HepG2 (cell line): ENCODE data around the gene IFT122. TPM values are rescaled to one million over a fixed set of nuclear protein-coding genes. Genes with fewer than 3 reads are reported as not detected.

ENCODE experiments used
- ATAC-seq: fragments of 200-7000 bp; cut with Tn5 transposase; 3 replicates; pipeline ENCODE4 v1.9.1; 2020; ENCODE audit warnings: mild to moderate bottlenecking, moderate library complexity
- BruUV-seq: library from RNA; stranded (reverse); fragments of 400-500 nt; replicated peaks from 2 replicates; lab custom pipeline; 2021; lab: Mats Ljungman, UMichigan
- CTCF ChIA-PET: fragments of 300-600 bp; formaldehyde crosslinking; extraction: SDS; loops from one replicate; lab custom pipeline; 2021; ENCODE audit warnings: low total read pairs, inconsistent platforms, low intra/inter-chr PET ratio; lab: Yijun Ruan, JAX
- POLR2A ChIA-PET: fragments of 350-600 bp; sonication (Branson Sonifier 250); formaldehyde crosslinking; loops from one replicate; lab custom pipeline; 2020; ENCODE audit warnings: antibody characterized with exemption, inconsistent platforms; lab: Yijun Ruan, JAX
- DNase-seq: peaks from one replicate; pipeline ENCODE4 v3.0.0-alpha.2; 2015; ENCODE audit warnings: low spot score
- FAIRE-seq: peaks from 3 replicates; lab custom pipeline; 2011; peaks lifted over from hg19 to GRCh38; lab: Jason Lieb, UNC
- H2AFZ ChIP-seq: one replicate; pipeline ENCODE4 v1.6.1; 2011; ENCODE audit warnings: low read length, inconsistent platforms
- H3K27ac ChIP-seq: fragments of 300-600 bp; 3 replicates; pipeline ENCODE4 v1.8.0; 2011; ENCODE audit warnings: mixed run types, mild to moderate bottlenecking, mixed read lengths, low read length, inconsistent platforms; ENCODE audit not compliant: insufficient read depth; ENCODE audit errors: extremely low read length
- H3K27me3 ChIP-seq, 2 experiments: fragments of 200-600 bp in 1 of 2; 2 replicates in 1 of 2; 3 replicates in 1 of 2; pipeline versions ENCODE4 v1.6.0 to v1.8.0; 2011; ENCODE audit warnings: low read length in 2 of 2, mild to moderate bottlenecking in 2 of 2, moderate library complexity in 2 of 2, inconsistent platforms in 1 of 2; ENCODE audit not compliant: insufficient read depth in 2 of 2, control insufficient read depth in 1 of 2
- H3K36me3 ChIP-seq, 2 experiments: fragments of 200-600 bp in 1 of 2; replicated peaks in 1 of 2; 2 replicates in 1 of 2; 3 replicates in 1 of 2; pipeline versions ENCODE4 v1.5.1 to v1.8.0; 2011; ENCODE audit warnings: low read length in 2 of 2, inconsistent platforms in 1 of 2; ENCODE audit not compliant: insufficient read depth in 2 of 2, control insufficient read depth in 1 of 2
- H3K4me1 ChIP-seq: 2 replicates; pipeline ENCODE4 v1.5.1; 2012; ENCODE audit warnings: low read length, inconsistent platforms; ENCODE audit not compliant: insufficient read depth
- H3K4me2 ChIP-seq: 2 replicates; pipeline ENCODE4 v1.6.0; 2011; ENCODE audit warnings: low read depth, low read length, inconsistent platforms
- H3K4me3 ChIP-seq, 3 experiments: fragments of 200-600 bp in 1 of 3; sonication (generic), shearing (Covaris generic) in 1 of 3; replicated peaks in 1 of 3; 2 replicates each; pipeline ENCODE4 v1.5.1; 2011 to 2016; ENCODE audit warnings: low read length in 3 of 3, inconsistent platforms in 2 of 3, low read depth in 2 of 3, mild to moderate bottlenecking in 2 of 3, control low read depth in 1 of 3, mixed read lengths in 1 of 3; ENCODE audit not compliant: insufficient read depth in 1 of 3
- H3K79me2 ChIP-seq: one replicate; pipeline ENCODE4 v1.6.1; 2011; ENCODE audit warnings: low read length, inconsistent platforms; ENCODE audit not compliant: insufficient read depth
- H3K9ac ChIP-seq: 2 replicates; pipeline ENCODE4 v1.6.0; 2011; ENCODE audit warnings: mild to moderate bottlenecking, low read depth, low read length, inconsistent platforms; ENCODE audit not compliant: insufficient read depth
- H3K9me3 ChIP-seq: 2 replicates; pipeline ENCODE4 v1.5.1; 2012; ENCODE audit warnings: mild to moderate bottlenecking, low read length
- H4K20me1 ChIP-seq: 2 replicates; pipeline ENCODE4 v1.6.0; 2011; ENCODE audit warnings: inconsistent platforms, mild to moderate bottlenecking, low read length, moderate library complexity; ENCODE audit not compliant: insufficient read depth
- MXD4 ChIP-seq: IDR thresholded peaks from 2 replicates; pipeline ENCODE4 v1.6.1; 2016; ENCODE audit warnings: mild to moderate bottlenecking, missing biosample characterization, missing genetic modification reagents
- ZMYM3 ChIP-seq: sonication (generic); formaldehyde crosslinking; IDR thresholded peaks from 2 replicates; pipeline ENCODE4 v1.5.1; 2020; ENCODE audit warnings: mild to moderate bottlenecking, missing genetic modification reagents
- WGBS: methylation state at CpG from one replicate; pipeline ENCODE4 v1.1.6; 2017; ENCODE audit warnings: low lambda C conversion rate; 5-methylcytosine and 5-hydroxymethylcytosine counted together
- in situ Hi-C: cut with HindIII; loops from 2 replicates; pipeline ENCODE4 v1.10.0; 2017; ENCODE audit warnings: low pct_unique_long_range_greater_than_20kb; ENCODE audit not compliant: extremely low pct_ligation_motif_present
- intact Hi-C: fragments of 100-400 bp; cut with micrococcal nuclease; formaldehyde crosslinking; loops from one replicate; pipeline ENCODE4 v1.10.0; 2022; ENCODE audit not compliant: unreplicated experiment
- polyA plus RNA-seq, 8 experiments: library from polyadenylated mRNA; depleted of rRNA in 3 of 8; stranded (reverse) in 7 of 8; unstranded in 1 of 8; fragments of >200 nt; fragmentation: Illumina TruSeq in 4 of 8; extraction: Trizol in 4 of 8; gene quantifications; 2 replicates each; pipeline versions ENCODE4 v1.2.1 to v1.2.3, GENCODE V29; 2011 to 2016; ENCODE audit warnings: low read depth in 4 of 8, missing spikeins in 1 of 8, mixed read lengths in 1 of 8; ENCODE audit not compliant: insufficient read depth in 1 of 8
- total RNA-seq, 5 experiments: library from RNA; depleted of rRNA; stranded (reverse); fragments of >200 nt; fragmentation: Illumina TruSeq; extraction: Trizol; gene quantifications; 2 replicates each; pipeline ENCODE4 v1.2.3, GENCODE V29; 2016; ENCODE audit warnings: low read depth in 1 of 5
- TF ChIP-seq, protein P1 (sequence below): sonication (generic); formaldehyde crosslinking; conservative IDR thresholded peaks from 2 replicates; pipeline ENCODE4 v1.4.0; 2020; ENCODE audit warnings: missing genetic modification reagents
- TF ChIP-seq, protein P2 (sequence below): sonication (generic); formaldehyde crosslinking; IDR thresholded peaks from 2 replicates; pipeline ENCODE4 v1.8.1; 2023; ENCODE audit warnings: missing genetic modification reagents, inconsistent platforms, borderline replicate concordance
- TF ChIP-seq, protein P3 (sequence below): sonication (generic); formaldehyde crosslinking; IDR thresholded peaks from 2 replicates; pipeline ENCODE4 v1.8.1; 2022; ENCODE audit warnings: mild to moderate bottlenecking, missing genetic modification reagents

The IFT122 gene
- total and polyA plus RNA-seq, 2 of the 13 experiments (the other 11 are each of a cell fraction or from before 2014, with no cell fraction given) = 10.1 to 10.3 TPM

DNA sequence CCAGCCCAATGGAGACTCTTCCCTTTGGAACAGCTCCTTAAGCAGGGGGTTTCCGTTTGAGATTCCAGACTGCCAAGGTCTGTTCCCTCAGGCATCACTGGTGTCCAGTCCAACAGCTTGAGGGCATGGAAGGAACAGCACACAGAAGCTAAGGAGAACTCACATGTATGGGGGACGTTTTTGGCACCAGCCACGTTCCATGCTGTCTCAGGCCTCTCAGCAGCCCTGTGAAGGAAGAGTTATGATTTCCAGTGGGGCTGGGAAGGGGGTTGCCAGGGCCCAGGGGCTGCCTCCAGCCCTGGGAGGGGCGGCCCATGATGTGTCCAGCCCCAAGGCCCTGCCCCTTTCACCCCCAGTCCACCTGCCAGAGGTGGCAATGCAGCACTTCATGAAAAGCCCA, 80.9 kb downstream of the IFT122 start:
- H2AFZ ChIP-seq = no peak overlapping the region
- no peaks in the 10 kb centered on the region for H3K27me3 ChIP-seq
- FAIRE-seq (no peak), ATAC-seq (no peak), DNase-seq (no peak)
- ChIA-PET POLR2A (no interaction called here), CTCF (no interaction called here)
- H3K79me2 ChIP-seq = no peaks in the 10 kb centered on the region
- no peaks in the 10 kb centered on the region for H3K9me3 ChIP-seq
- in situ Hi-C loops = no loop called here
- no peak overlapping the region for H3K27ac ChIP-seq
- WGBS = 77% methylated on average over 3 of the region's 4 CpGs
- intact Hi-C loops = no loop called here
- H3K9ac ChIP-seq = no peak overlapping the region
- no peaks in the 10 kb centered on the region for H4K20me1 ChIP-seq
- H3K36me3 ChIP-seq = no peaks in the 10 kb centered on the region
- no TSS peak for BruUV-seq
- peaks cover 64% of the 10 kb centered on the region for H3K4me1 ChIP-seq
- no peak overlapping the region for H3K4me2 ChIP-seq
- TF ChIP-seq MXD4 (CRISPR knock-in tag) (no peak), ZMYM3 (CRISPR knock-in tag) (no peak)
- TF ChIP-seq, protein P1, sequence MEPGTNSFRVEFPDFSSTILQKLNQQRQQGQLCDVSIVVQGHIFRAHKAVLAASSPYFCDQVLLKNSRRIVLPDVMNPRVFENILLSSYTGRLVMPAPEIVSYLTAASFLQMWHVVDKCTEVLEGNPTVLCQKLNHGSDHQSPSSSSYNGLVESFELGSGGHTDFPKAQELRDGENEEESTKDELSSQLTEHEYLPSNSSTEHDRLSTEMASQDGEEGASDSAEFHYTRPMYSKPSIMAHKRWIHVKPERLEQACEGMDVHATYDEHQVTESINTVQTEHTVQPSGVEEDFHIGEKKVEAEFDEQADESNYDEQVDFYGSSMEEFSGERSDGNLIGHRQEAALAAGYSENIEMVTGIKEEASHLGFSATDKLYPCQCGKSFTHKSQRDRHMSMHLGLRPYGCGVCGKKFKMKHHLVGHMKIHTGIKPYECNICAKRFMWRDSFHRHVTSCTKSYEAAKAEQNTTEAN = no peak
- TF ChIP-seq, protein P2, sequence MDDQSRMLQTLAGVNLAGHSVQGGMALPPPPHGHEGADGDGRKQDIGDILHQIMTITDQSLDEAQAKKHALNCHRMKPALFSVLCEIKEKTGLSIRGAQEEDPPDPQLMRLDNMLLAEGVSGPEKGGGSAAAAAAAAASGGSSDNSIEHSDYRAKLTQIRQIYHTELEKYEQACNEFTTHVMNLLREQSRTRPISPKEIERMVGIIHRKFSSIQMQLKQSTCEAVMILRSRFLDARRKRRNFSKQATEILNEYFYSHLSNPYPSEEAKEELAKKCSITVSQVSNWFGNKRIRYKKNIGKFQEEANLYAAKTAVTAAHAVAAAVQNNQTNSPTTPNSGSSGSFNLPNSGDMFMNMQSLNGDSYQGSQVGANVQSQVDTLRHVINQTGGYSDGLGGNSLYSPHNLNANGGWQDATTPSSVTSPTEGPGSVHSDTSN (CRISPR knock-in tag) = no peak
- TF ChIP-seq, protein P3, sequence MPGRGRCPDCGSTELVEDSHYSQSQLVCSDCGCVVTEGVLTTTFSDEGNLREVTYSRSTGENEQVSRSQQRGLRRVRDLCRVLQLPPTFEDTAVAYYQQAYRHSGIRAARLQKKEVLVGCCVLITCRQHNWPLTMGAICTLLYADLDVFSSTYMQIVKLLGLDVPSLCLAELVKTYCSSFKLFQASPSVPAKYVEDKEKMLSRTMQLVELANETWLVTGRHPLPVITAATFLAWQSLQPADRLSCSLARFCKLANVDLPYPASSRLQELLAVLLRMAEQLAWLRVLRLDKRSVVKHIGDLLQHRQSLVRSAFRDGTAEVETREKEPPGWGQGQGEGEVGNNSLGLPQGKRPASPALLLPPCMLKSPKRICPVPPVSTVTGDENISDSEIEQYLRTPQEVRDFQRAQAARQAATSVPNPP (CRISPR knock-in tag) = no peak
- H3K4me3 ChIP-seq = no peak overlapping the region
